HG03439 (cell line): Measurements from ENCODE around the gene DCTN4.
"Not testable (repeated sequence)": the region's sequence is repeated elsewhere in the genome, so short reads cannot be mapped to it uniquely, and the experiment has no call there.

Source experiments
- ATAC-seq: cut with Tn5 transposase; IDR thresholded peaks from one replicate; pipeline ENCODE4 v1.9.1; 2021; ENCODE audit warnings: mild to moderate bottlenecking, moderate library complexity; ENCODE audit not compliant: unreplicated experiment

The DCTN4 gene

DNA sequence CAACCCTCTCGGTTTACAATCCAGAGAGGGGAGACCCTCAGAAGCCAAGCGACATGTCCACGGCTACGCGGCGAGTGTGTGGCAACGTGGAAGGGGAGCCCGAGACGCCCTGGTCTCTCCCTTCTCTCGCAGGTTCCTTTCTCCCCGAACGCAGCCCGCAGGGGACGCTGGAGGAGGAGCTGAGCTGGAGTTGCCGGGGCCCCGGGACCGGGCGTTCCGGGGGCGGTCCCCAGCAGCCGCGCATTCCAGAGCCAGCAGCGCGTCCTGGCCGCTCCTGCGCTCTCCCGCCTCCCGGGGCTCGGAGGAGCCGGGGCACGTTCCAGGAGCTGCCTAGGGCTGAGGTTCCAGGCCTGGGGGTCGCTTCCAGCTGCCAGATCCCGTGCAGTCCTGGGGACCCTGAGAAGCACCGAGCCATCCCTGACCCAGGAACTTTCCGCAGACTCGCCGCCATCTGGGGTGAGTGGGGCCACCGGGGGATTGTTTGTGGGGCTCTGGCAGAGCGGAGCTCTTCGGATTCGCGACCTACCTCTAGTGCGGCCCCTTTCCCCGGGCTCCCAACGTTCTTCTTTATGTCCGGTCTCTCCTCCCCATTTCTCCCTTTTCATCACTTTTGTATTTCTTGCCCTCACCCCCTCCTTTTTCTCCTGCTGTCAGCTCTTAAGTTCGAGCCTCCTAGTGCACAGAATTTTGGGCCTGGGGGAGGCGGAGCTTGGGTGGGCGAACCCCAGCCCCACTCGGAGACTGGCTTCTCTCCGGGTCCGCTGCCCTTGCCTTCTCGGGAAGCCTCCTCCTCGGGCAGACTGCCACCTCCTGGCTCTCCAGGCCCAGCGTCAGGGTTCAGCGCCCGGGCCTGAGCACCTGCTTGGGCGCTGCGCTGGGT lies 19.9 kb upstream of the DCTN4 start, which contains the start of gene SMIM3:
Gene SMIM3 (plus strand): TSS at position 241 of the 880 bp plus-strand sequence. CDS start 16,684 bp downstream, outside the sequence.
- no peak for ATAC-seq

DNA sequence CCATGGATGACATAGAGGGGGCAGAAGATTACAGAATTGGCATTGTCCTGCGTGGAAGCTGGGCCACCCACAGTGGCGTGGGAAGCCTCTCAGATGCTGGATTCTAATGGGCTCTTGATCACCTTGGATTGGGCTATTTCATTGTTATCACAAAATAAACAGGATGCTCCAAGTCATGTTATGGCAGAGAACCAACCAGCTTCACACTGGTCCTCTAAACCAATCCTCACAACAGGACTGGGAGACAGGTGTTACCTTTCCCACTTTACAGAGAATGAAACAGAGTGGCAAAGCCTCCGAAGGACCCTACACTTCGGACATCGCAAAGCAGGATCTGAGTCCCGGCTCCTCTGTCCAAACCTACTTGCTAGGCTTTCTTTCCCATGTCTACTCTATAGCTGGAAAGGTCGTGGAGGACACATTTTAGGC lies 19.3 kb upstream of the DCTN4 start:
- ATAC-seq, result no peak

DNA sequence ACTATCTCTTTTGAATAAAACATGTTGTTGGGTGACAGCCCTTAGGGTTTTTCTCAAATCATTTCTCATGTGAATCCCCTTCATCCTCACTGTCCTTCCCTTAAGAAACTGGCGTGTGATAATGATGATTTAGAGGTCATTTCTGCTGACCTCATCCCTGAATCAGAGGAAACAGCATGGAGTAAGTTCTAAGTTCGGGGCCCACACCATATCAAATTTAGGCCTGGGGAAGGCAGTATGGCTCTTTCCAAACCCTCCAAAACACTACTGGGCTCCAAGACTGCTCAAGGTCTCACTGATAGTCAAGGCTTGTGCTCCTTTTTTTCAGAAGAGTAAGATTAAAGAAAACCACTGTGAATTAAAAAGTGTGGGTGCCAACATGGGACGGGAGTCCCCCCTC lies 18.9 kb upstream of the DCTN4 start:
- ATAC-seq, result no peak

DNA sequence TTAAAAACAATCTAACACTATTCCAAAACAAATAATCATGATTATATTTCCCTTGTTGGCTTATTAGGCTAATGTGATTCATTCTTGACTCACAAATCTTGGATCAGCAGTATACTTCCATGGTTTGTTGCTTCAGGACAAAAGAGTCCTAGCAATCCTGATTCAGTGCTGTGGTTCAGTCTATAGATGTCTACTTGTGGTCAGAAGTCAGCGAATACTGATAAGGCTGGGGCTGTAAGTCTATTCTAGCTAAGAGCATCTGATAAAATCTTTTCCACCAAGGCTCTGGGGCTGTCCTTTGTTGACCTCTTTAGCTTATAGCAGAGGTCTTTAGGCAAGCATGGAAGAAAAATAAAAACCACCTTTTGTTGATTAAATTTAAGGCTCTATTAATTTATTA lies 15.3 kb upstream of the DCTN4 start:
- ATAC-seq, result no peak

DNA sequence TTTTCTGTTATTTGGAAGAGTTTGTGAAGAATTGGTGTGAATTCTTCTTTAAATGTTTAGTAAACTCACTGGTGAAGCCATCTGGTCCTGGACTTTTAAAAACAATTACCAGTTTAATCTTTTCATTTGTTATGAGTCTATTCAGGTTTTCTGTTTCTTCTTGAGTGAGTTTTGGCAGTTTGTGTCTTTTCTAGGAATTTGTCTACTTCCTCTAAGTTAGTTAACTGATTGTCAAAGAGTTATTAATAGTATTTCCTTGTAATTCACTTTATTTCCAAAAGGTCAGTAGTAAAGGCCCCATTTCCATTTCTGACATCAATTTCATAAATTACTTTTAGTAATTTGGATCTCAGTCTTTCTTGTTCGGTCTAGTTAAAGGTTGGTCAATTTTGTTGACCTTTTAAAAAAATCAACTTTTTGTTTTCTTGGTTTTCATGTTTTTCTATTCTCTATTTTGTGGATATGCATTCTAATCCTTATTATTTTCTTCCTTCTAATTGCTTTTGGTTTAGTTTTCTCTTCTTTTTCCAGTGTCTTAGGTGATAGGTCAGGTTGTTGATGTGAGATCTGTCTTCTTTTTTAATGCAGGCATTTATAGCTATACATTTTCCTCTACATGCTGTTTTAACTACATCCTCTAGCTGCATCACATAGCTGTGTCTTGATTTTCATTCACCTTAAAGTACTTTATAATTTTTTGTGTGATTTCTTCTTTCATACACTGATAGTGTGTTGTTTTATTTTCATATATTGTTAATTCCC lies 12.4 kb upstream of the DCTN4 start:
- ATAC-seq, result no peak

DNA sequence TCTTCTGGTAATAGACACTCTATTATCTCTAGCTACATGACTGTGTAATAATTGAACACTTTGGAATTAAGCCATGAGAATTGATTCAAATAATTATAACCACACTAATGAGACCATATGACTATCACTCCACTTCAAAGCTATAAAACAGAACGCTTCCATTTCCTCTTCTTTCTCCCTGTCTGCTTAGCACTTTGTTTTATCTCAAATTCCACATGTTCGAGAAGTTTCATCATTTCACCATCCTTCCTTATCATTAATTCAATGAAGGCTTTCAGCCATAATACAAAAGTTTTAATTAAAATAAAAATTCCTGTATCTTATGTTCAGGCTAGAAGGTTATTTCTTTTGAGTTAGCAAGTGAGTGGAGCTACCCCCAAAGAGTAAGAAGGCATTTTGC lies 7.4 kb upstream of the DCTN4 start:
- ATAC-seq, result no peak

DNA sequence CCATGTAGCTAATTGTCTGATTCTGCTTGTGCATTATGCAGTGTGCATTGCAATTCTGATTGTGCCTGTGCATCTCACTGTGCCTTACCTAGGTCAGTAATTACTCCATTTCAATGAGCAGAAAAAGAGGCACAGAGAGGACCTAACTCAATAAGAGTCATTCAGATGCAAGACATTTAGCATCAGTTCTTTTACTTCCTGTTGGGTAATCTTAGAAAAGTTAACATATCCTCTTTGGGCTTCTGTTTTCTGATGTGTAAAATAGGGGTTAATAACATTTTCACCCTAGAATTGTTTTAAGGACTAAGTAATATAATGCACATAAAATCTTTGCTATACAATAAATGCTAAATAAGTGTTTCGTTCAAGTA lies 7.0 kb upstream of the DCTN4 start:
- no peak for ATAC-seq

DNA sequence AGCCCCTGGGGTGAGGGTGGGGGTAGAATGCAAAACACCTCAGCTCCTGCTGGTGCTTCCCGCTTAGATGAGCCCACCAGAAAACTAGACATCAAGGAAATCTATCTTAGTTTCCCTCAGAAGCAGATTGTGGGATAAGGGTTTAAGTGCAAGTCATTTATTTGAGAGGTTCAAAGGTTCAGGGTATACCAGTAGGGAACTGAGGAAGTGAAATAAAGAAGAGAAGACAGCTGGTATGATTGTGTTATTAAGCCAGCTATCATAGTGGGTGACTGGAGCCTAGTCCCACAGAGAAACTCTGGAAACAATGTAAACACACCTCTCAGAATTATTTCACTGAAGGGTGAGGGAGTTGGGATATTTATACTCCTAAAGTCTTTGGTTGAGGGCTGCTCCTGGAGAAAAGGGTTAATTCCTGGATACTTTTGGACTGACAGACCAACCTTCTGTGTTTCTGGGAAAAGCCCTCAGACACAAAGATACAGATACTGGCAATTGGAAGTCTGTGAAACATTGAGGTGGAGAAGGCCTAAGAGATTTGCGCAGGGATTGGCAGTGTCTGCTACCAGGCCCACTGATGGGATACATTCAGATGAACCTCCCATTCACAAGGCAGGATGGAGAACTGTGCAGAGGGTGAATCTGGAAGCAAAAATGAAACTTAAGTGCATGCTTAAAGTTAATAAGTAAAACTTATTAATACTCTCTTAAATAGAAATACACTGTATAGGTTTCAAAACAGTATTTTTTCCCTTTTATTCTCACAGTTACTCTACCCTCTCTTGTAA lies 6.4 kb upstream of the DCTN4 start:
- no peak for ATAC-seq

DNA sequence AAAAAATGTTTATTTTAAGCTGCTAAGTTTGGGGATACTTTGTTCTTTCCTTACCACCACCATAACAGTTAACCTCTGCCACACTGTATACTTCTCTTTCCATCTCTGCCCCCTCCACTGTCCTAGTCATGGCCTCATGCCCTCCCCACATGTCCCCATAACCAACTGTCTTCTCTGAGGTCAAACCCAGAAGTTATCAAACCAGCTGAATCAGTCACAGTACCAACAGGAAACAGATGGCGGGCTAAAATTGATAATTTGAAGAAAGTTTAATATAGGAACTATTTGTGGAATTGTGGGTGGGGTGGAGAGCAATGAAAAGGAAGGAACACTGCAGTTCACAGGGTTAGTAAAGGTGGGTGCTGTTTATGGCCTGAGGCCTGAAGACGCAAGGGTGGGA lies 5.7 kb upstream of the DCTN4 start:
- ATAC-seq, result no peak

DNA sequence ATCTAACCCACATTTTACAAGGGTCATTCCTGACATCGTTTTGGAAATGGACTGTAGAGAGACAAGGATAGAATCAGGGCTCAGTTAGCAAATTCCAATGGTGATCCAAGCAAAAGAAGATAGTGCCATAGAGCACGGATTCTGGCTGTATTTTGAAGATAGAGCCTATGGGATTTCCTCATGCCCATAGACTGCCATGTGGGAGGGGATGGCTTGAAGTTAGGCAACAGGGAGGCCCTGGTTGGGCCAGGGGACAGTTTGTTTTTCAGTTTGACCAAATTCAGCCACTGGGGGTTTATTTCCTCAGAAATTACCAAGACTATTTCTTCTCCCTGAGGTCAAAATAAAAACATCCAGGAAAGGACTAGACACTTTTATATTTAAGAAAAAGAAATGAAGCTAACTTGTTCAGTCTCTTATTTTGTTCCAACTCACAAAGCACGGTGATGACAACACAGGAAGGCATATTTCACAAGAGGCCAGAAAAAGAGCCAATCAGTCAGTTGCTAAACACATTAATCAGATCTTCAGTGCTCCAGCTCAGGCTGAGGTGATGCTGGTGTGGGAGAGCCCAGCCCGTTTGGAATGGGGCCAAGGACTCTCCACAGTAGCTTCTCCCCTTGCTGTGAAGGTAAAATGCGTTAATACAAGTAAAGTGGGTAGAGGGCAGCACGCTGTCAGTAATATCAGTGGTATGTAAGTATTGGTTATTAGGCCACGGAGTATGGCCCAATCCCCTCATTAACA lies 4.4 kb upstream of the DCTN4 start:
- ATAC-seq, result no peak

DNA sequence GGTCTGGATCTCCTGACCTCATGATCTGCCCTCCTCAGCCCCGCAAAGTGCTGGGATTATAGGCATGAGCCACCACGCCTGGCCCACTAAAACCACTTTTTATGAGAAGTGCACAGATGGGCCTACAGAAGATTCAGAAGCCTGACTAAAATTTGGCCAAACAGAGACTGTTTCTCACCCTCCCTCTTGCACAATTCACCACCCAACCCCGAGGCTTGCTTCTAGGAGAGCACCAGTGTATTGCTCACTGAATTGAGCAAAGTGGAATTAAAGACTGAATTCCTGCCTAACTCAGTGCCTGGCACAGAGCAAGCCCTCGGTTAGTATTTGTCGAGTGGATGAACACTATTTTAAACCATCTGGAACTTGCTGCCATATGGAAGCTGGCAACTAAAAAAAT lies 3.4 kb upstream of the DCTN4 start:
- no peak for ATAC-seq

DNA sequence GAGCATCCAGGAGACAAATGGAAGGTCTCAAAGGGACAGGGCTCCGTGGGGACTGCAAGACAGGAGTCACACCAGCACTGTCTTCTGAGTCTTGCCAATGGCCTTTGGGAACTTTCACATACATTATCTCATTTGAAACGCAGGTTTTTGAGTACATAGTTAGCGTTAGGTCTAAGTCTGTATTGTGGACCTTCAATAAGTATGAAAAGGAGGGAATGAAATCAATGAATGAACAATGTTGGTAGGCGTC lies 442 bp upstream of the DCTN4 start:
- no peak for ATAC-seq

DNA sequence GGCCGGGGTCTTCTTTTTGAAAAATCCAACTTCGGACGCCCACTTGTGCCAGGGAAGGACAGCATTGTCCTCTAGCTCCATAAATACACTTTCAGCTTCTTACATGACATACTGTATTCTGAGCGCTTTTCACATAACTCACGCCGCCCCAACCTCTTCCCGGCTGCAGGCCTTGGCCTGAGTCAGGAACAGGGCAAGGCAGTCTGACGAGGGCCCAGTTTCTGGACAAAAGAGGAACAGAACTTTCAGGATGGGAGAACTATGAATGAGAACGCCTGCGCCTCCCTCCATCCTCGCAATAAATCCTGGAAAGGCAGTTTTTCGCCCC lies 650 bp downstream of the DCTN4 start:
- ATAC-seq, result peak; percentile 27

DNA sequence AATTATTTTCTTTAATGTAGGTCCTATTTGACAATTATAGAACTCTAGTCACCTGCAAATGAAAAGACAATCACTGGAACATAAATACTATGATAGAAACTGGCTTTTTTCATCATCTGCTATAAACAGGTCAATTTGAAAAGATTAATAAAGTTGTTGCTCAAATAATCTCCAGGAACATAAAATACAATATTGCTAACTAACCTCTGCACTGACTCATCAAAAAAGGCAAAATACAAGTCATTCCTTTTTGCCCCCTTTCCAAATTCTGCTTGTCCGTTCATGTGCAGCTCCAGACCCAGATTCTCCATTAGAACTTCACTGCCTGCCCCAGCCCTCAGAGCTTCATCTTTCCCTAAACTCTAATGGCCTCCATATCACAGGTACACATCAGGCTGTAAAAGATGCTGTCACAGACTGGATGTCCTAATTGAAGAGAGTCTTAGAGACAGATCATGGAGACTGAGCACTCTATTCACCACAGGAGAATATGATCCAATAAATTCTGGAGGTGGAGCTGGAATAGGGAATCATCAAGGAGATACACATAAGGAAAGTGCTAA lies 1.6 kb downstream of the DCTN4 start:
- ATAC-seq, result no peak

DNA sequence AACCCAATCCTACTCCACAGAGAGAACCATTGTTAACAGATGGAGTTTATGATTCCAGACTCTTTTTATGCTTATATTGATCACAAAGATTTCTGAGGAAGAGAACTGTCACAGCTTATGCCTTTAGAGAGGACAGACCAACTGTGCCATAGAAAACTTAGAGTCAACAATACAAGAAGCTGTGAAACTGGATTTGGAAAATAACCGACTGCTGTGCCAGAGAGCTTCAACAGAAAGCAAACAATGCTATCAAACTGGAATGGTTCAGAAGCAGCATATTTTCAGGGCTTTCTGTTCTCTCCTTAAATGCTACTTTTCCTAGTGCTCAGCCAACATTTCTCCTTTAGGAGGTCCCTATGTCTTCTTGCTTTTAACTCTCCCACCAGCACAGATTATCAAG lies 5.0 kb downstream of the DCTN4 start:
- ATAC-seq, result no peak

DNA sequence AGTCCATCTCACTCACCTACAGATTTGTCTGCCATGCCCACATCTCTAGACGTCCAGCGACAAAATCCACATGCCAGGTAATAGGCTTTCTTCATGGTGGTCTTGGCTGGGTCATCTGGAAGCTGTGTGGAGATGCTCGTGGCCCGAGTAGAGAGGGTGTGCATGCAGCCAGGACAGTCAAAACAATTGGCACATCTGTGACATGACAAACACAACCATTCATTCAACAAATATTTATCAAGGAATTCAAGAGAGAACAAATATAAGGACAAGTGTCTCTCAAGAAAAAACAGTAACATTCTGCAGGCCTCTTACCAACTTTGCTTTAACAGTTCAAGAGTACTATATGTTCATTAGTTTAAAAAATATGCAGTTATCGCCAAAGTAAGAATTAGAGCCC lies 5.4 kb downstream of the DCTN4 start:
- no peak for ATAC-seq

DNA sequence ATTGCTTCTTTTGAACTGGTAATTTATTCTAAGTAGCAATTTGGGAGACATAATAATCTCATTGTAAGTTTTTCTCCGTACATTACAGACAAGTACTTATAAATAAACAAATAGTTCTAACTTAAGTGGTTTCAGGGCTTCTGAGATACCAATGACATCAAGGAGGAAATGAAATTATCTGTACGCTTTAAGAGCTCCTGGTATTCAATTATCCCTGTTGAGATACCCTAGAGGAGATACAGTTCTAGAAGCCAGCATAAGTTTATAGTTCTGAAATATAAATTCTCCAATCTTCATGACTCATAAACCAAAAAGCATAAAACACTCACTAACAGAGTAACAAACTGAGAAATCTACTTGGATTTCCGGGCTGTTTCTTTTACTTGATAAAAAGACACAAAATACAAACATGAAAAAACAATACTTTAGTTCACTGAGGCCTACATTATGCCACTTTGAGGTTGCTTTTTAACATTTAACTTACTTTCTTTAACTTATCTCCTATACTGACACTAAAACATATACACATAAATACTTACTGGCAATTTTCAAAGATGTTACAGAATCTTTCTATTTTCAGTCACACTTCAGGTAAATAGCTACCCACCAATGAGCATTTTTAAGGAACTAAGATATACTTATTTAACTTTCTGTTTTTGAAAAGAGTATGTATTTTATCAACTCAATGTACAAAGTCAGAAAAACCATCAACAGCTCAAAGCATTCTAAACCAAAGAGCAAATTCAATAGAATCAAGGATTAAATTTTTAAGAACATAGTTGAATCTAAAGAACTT lies 7.5 kb downstream of the DCTN4 start:
- ATAC-seq, result no peak

DNA sequence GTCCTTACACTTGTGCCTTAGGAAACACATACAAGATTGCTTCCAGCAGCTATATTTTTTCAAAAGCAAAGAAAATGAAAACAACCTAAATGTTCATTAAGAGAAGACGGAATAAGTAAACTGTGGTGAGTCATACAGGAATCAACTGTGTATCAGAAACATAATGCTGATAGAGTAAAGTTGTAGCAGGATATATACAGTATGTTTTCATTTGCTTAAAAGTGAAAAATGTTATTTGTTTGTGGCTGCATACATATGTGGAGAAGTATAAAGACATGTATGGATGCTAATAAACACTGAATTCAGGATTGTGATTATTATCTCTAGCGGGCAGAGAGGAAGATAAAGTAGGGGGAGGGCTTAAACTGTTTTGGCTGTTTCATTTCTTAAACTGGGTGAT lies 8.3 kb downstream of the DCTN4 start:
- no peak for ATAC-seq

DNA sequence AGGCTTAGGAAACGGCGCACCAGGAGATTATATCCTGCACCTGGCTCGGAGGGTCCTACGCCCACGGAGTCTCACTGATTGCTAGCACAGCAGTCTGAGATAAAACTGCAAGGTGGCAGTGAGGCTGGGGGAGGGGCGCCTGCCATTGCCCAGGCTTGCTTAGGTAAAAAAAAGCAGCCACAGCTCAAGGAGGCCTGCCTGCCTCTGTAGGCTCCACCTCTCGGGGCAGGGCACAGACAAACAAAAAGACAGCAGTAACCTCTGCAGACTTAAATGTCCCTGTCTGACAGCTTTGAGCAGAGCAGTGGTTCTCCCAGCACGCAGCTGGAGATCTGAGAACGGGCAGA lies 15.7 kb downstream of the DCTN4 start:
- not testable (repeated sequence) for ATAC-seq
